Measurements from ENCODE around the gene ADGRV1.
"Not testable (repeated sequence)": the region's sequence is repeated elsewhere in the genome, so short reads cannot be mapped to it uniquely, and the experiment has no call there.

The ADGRV1 gene

GRCh38 chr5:91011029-91011428 lies 452.4 kb downstream of the ADGRV1 start:
- TF ChIP-seq, protein P1, sequence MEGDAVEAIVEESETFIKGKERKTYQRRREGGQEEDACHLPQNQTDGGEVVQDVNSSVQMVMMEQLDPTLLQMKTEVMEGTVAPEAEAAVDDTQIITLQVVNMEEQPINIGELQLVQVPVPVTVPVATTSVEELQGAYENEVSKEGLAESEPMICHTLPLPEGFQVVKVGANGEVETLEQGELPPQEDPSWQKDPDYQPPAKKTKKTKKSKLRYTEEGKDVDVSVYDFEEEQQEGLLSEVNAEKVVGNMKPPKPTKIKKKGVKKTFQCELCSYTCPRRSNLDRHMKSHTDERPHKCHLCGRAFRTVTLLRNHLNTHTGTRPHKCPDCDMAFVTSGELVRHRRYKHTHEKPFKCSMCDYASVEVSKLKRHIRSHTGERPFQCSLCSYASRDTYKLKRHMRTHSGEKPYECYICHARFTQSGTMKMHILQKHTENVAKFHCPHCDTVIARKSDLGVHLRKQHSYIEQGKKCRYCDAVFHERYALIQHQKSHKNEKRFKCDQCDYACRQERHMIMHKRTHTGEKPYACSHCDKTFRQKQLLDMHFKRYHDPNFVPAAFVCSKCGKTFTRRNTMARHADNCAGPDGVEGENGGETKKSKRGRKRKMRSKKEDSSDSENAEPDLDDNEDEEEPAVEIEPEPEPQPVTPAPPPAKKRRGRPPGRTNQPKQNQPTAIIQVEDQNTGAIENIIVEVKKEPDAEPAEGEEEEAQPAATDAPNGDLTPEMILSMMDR (IDR thresholded peaks at IDR 0.05; ENCODE audit: poor library complexity, severe bottlenecking): no peak
- DNase-seq (ENCODE audit: low spot score) (no peak), ATAC-seq (ENCODE audit: low read depth) (no peak)
- H3K9me3 ChIP-seq (ENCODE audit: severe bottlenecking): no peaks in the 10 kb centered on the region
- no peak overlapping the region for H3K4me3 ChIP-seq (ENCODE audit: severe bottlenecking)
- no peaks in the 10 kb centered on the region for H3K4me1 ChIP-seq (ENCODE audit: insufficient read depth, poor library complexity, severe bottlenecking)
- H3K36me3 ChIP-seq (ENCODE audit: low read depth): no peaks in the 10 kb centered on the region
- no peak overlapping the region for H3K27ac ChIP-seq (ENCODE audit: poor library complexity, severe bottlenecking)
- no peaks in the 10 kb centered on the region for H3K27me3 ChIP-seq (ENCODE audit: insufficient read depth, poor library complexity, severe bottlenecking)

- H3K9me3 ChIP-seq (ENCODE audit: severe bottlenecking); DNase-seq (ENCODE audit: low spot score); H3K27me3 ChIP-seq (ENCODE audit: insufficient read depth, poor library complexity, severe bottlenecking); H3K4me3 ChIP-seq (ENCODE audit: severe bottlenecking); H3K36me3 ChIP-seq (ENCODE audit: low read depth); H3K27ac ChIP-seq (ENCODE audit: poor library complexity, severe bottlenecking); ATAC-seq (ENCODE audit: low read depth): not testable (repeated sequence)
- peaks cover 11% of the 10 kb centered on the region for H3K4me1 ChIP-seq (ENCODE audit: insufficient read depth, poor library complexity, severe bottlenecking)
Measured at GRCh38 chr5:91012867-91013266, 454.3 kb downstream of the ADGRV1 start.

GRCh38 chr5:91016322-91016721 lies 457.7 kb downstream of the ADGRV1 start:
- TF ChIP-seq, protein P1 (IDR thresholded peaks at IDR 0.05; ENCODE audit: poor library complexity, severe bottlenecking): no peak
- H3K27me3 ChIP-seq (ENCODE audit: insufficient read depth, poor library complexity, severe bottlenecking): no peaks in the 10 kb centered on the region
- H3K4me1 ChIP-seq (ENCODE audit: insufficient read depth, poor library complexity, severe bottlenecking): peaks cover 11% of the 10 kb centered on the region
- peak overlapping the region; percentile 41 for H3K27ac ChIP-seq (ENCODE audit: poor library complexity, severe bottlenecking)
- no peaks in the 10 kb centered on the region for H3K9me3 ChIP-seq (ENCODE audit: severe bottlenecking)
- DNase-seq (ENCODE audit: low spot score): no peak
- H3K36me3 ChIP-seq (ENCODE audit: low read depth): no peaks in the 10 kb centered on the region
- no peak for ATAC-seq (ENCODE audit: low read depth)
- H3K4me3 ChIP-seq (ENCODE audit: severe bottlenecking): no peak overlapping the region

- no peak for DNase-seq (ENCODE audit: low spot score)
- H3K4me1 ChIP-seq (ENCODE audit: insufficient read depth, poor library complexity, severe bottlenecking): peaks cover 11% of the 10 kb centered on the region
- H3K27ac ChIP-seq (ENCODE audit: poor library complexity, severe bottlenecking): peak overlapping the region; percentile 41
- H3K4me3 ChIP-seq (ENCODE audit: severe bottlenecking): no peak overlapping the region
- H3K27me3 ChIP-seq (ENCODE audit: insufficient read depth, poor library complexity, severe bottlenecking): no peaks in the 10 kb centered on the region
- H3K9me3 ChIP-seq (ENCODE audit: severe bottlenecking): no peaks in the 10 kb centered on the region
- ATAC-seq (ENCODE audit: low read depth): peak; percentile 94
- TF ChIP-seq, protein P1 (IDR thresholded peaks at IDR 0.05; ENCODE audit: poor library complexity, severe bottlenecking): no peak
- no peaks in the 10 kb centered on the region for H3K36me3 ChIP-seq (ENCODE audit: low read depth)
Measured at GRCh38 chr5:91016954-91017700, 458.5 kb downstream of the ADGRV1 start.

DNA sequence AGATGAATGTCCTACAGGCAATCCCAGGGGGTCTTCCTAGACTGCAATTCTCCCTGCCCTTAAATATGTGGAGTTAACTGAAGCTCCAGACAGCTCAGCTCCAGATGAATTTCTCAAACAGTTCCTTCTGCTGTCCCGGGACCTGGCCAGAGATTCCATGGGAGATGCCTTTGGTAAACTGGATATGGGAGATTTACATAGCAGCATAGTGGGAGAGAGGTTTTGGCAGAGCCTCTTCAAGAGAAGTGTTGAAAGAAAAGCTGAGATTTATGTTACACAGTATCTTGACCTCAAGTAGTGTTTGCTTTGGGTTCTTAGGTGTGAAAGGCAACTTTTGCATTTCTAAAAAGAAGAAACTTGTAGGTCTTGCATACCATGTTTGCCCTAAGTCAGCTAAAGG lies 459.6 kb downstream of the ADGRV1 start:
- no peaks in the 10 kb centered on the region for H3K9me3 ChIP-seq (ENCODE audit: severe bottlenecking)
- H3K27ac ChIP-seq (ENCODE audit: poor library complexity, severe bottlenecking): no peak overlapping the region
- ATAC-seq (ENCODE audit: low read depth) (no peak), DNase-seq (ENCODE audit: low spot score) (no peak)
- H3K4me1 ChIP-seq (ENCODE audit: insufficient read depth, poor library complexity, severe bottlenecking): peaks cover 11% of the 10 kb centered on the region
- no peaks in the 10 kb centered on the region for H3K36me3 ChIP-seq (ENCODE audit: low read depth)
- no peak overlapping the region for H3K4me3 ChIP-seq (ENCODE audit: severe bottlenecking)
- TF ChIP-seq, protein P1 (IDR thresholded peaks at IDR 0.05; ENCODE audit: poor library complexity, severe bottlenecking): no peak
- H3K27me3 ChIP-seq (ENCODE audit: insufficient read depth, poor library complexity, severe bottlenecking): no peaks in the 10 kb centered on the region
